ENCODE data around the gene DOCK11. TPM values are rescaled to one million over a fixed set of nuclear protein-coding genes. Genes with fewer than 3 reads are reported as not detected.

DOCK11 gene
- polyA plus RNA-seq, 1 of the 3 experiments (the other 2 are of a cell fraction), result 34.8 TPM

GRCh38 chrX:118536204-118536603 lies 40.6 kb downstream of the DOCK11 start (continued):
- no peak for TF ChIP-seq JUND (IDR thresholded peaks at IDR 0.05)
- TF ChIP-seq SIN3A (IDR thresholded peaks at IDR 0.05; ENCODE audit: borderline replicate concordance, low read depth, low read length), result no peak
- TF ChIP-seq EP300 (IDR thresholded peaks at IDR 0.05; ENCODE audit: borderline replicate concordance in 1 of 2, low read depth in 1 of 2, low read length in 1 of 2), result no peak
- no peak for TF ChIP-seq RAD21 (IDR thresholded peaks at IDR 0.05; ENCODE audit: low read length)
- TF ChIP-seq POLR2AphosphoS5 (IDR thresholded peaks at IDR 0.05; ENCODE audit: low read depth, low read length), result no peak

- peak overlapping the region; percentile 63 to 71 for H3K27ac ChIP-seq (ENCODE audit: low read depth in 2 of 2, low read length in 1 of 2)
- peak overlapping the region in 1 of 2 experiments; percentile 16; a peak in 2 of 4 replicates for H3K4me3 ChIP-seq (ENCODE audit: low read depth in 2 of 2, low read length in 1 of 2)
- H3K4me2 ChIP-seq, result peak overlapping the region; percentile 49
- peak; percentile 70; the same call in 1 of the 2 replicates for TF ChIP-seq TEAD4 (IDR thresholded peaks at IDR 0.05; ENCODE audit: borderline replicate concordance, insufficient read depth)
- no peak for TF ChIP-seq GATA2 (CRISPR knock-in tag; IDR thresholded peaks at IDR 0.05)
- peak; percentile 37; the same call in 1 of the 2 replicates for TF ChIP-seq TCF12 (IDR thresholded peaks at IDR 0.05)
- peak in 1 of 2 experiments; percentile 15; a peak in 1 of 4 replicates for TF ChIP-seq EP300 (IDR thresholded peaks at IDR 0.05; ENCODE audit: borderline replicate concordance in 1 of 2, low read depth in 1 of 2, low read length in 1 of 2)
- no peak for TF ChIP-seq NRF1 (IDR thresholded peaks at IDR 0.05; ENCODE audit: low read depth, low read length)
- TF ChIP-seq NFIC (IDR thresholded peaks at IDR 0.05; ENCODE audit: borderline replicate concordance), result peak; percentile 74
- TF ChIP-seq, protein P1, sequence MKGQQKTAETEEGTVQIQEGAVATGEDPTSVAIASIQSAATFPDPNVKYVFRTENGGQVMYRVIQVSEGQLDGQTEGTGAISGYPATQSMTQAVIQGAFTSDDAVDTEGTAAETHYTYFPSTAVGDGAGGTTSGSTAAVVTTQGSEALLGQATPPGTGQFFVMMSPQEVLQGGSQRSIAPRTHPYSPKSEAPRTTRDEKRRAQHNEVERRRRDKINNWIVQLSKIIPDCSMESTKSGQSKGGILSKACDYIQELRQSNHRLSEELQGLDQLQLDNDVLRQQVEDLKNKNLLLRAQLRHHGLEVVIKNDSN (IDR thresholded peaks at IDR 0.05; ENCODE audit: borderline replicate concordance, low read depth), result no peak
- no peak for TF ChIP-seq GABPA (IDR thresholded peaks at IDR 0.05; ENCODE audit: low read depth)
- no peak for TF ChIP-seq JUND (IDR thresholded peaks at IDR 0.05)
- no peak for TF ChIP-seq TAF1 (IDR thresholded peaks at IDR 0.05; ENCODE audit: borderline replicate concordance, low read depth, low read length)
- no peak for TF ChIP-seq RAD21 (IDR thresholded peaks at IDR 0.05; ENCODE audit: low read length)
- no peak for TF ChIP-seq FOSL2 (IDR thresholded peaks at IDR 0.05; ENCODE audit: borderline replicate concordance, low read depth)
- TF ChIP-seq, protein P2, sequence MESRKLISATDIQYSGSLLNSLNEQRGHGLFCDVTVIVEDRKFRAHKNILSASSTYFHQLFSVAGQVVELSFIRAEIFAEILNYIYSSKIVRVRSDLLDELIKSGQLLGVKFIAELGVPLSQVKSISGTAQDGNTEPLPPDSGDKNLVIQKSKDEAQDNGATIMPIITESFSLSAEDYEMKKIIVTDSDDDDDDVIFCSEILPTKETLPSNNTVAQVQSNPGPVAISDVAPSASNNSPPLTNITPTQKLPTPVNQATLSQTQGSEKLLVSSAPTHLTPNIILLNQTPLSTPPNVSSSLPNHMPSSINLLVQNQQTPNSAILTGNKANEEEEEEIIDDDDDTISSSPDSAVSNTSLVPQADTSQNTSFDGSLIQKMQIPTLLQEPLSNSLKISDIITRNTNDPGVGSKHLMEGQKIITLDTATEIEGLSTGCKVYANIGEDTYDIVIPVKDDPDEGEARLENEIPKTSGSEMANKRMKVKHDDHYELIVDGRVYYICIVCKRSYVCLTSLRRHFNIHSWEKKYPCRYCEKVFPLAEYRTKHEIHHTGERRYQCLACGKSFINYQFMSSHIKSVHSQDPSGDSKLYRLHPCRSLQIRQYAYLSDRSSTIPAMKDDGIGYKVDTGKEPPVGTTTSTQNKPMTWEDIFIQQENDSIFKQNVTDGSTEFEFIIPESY (IDR thresholded peaks at IDR 0.05; ENCODE audit: borderline replicate concordance, low read depth), result no peak
- peak; percentile 63 for TF ChIP-seq CTCF (IDR thresholded peaks at IDR 0.05)
- TF ChIP-seq EZH2phosphoT487 (IDR thresholded peaks at IDR 0.05; ENCODE audit: borderline replicate concordance, low read depth), result no peak
- TF ChIP-seq MAX (IDR thresholded peaks at IDR 0.05; ENCODE audit: low read depth), result no peak
- no peak for TF ChIP-seq RFX5 (IDR thresholded peaks at IDR 0.05; ENCODE audit: low read length)
- TF ChIP-seq FOXJ3 (CRISPR knock-in tag; IDR thresholded peaks at IDR 0.05), result no peak
- no peak for TF ChIP-seq SMC3 (IDR thresholded peaks at IDR 0.05; ENCODE audit: low read depth, low read length)
- no peak for TF ChIP-seq ELF1 (IDR thresholded peaks at IDR 0.05)
- TF ChIP-seq USF2 (IDR thresholded peaks at IDR 0.05; ENCODE audit: borderline replicate concordance, low read depth, low read length), result no peak
- no peak for TF ChIP-seq CHD2 (IDR thresholded peaks at IDR 0.05; ENCODE audit: low read length, partially characterized antibody)
- no peak for TF ChIP-seq MEF2A (IDR thresholded peaks at IDR 0.05; ENCODE audit: borderline replicate concordance, low read depth)
- no peak for TF ChIP-seq RCOR1 (IDR thresholded peaks at IDR 0.05; ENCODE audit: low read length)
- 0 out of 2 replicates have a peak, but pooled peaks have one; percentile 30 for TF ChIP-seq POLR2AphosphoS5 (IDR thresholded peaks at IDR 0.05; ENCODE audit: low read depth, low read length)
- TF ChIP-seq SIN3A (IDR thresholded peaks at IDR 0.05; ENCODE audit: borderline replicate concordance, low read depth, low read length), result no peak
Observed at GRCh38 chrX:118536687-118537461, 41.3 kb downstream of the DOCK11 start.

More at GRCh38 chrX:118536687-118537461, 41.3 kb downstream of the DOCK11 start:
- no peaks in the 10 kb centered on the region for H3K36me3 ChIP-seq (replicated peaks in 1 of 2; ENCODE audit: control insufficient read depth in 1 of 2, insufficient read depth in 2 of 2, low read length in 1 of 2)
- no peaks in the 10 kb centered on the region for H3K9me3 ChIP-seq
- no peaks in the 10 kb centered on the region; a peak in 2 of 4 replicates for H3K4me1 ChIP-seq (ENCODE audit: control insufficient read depth in 1 of 2, insufficient read depth in 2 of 2, low read depth in 1 of 2, low read length in 1 of 2)
- ChIA-PET CTCF (interaction anchor here (1.0 kb wide), 1 partner anchor 41 kb away, joined by 3 read pairs; no protein-coding TSS in a partner anchor), POLR2A (no interaction called here)
- H3K9me2 ChIP-seq, result no peaks in the 10 kb centered on the region
- peaks cover 8% of the 10 kb centered on the region for H3F3A ChIP-seq (replicated peaks; ENCODE audit: insufficient read depth)
- H2AFZ ChIP-seq (ENCODE audit: low read depth), result no peak overlapping the region
- WGBS (ENCODE audit: low lambda C conversion rate), result 6% methylated on average over 6 of the region's 6 CpGs
- no peaks in the 10 kb centered on the region for H3K27me3 ChIP-seq (ENCODE audit: insufficient read depth)
- H4K20me1 ChIP-seq (ENCODE audit: insufficient read depth), result no peaks in the 10 kb centered on the region
- no peaks in the 10 kb centered on the region; the same call in 1 of the 2 replicates for H3K79me2 ChIP-seq (ENCODE audit: insufficient read depth)
- DNase-seq, result peak; percentile 18
- no peak overlapping the region for H3K9ac ChIP-seq
